ENCODE data around the gene MYO1D. TPM values are rescaled to one million over a fixed set of nuclear protein-coding genes. Genes with fewer than 3 reads are reported as not detected.

Gene MYO1D
- polyA plus RNA-seq, 4 donors: 62.9 to 80.1 (median 73.6) TPM

DNA sequence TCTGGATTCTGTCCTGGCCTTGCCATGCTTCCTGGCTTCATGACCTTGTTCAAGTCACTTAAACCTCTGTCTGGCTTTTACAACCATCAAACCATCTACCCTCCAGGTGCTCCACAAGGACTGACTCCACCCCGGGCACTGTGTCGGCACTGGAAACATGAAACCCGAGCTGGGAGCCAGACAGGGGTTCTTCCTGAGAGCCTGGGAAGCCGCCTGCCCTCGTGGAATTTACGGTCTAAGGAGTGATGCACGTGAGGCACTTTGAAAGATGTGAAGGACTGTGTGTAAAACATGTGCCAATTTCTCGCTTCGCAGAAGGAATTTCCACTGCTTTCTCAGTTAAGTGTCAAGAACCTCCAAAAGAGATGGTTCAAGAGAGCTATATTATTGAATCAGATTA is 378.5 kb downstream of the MYO1D start:
- Histone ChIP-seq H3K36me3 (ENCODE audit: control insufficient read depth in 3 of 3, insufficient read depth in 2 of 3, low read depth in 1 of 3, low read length in 3 of 3) (peaks cover 0 to 56% (median 0%) of the 10 kb centered on the region in 3 donors), H3K9me3 (ENCODE audit: control insufficient read depth in 2 of 2, insufficient read depth in 1 of 2, low read depth in 1 of 2, low read length in 1 of 2) (no peaks in the 10 kb centered on the region), H3K27ac (ENCODE audit: low read depth in 1 of 3, low read length in 2 of 3) (no peak overlapping the region), H3K27me3 (ENCODE audit: control insufficient read depth in 3 of 3, insufficient read depth in 3 of 3, low read length in 3 of 3) (no peaks in the 10 kb centered on the region), H3K4me1 (ENCODE audit: control insufficient read depth in 3 of 3, insufficient read depth in 2 of 3, low read depth in 1 of 3, low read length in 2 of 3) (no peaks in the 10 kb centered on the region), H3K4me3 (ENCODE audit: low read depth in 1 of 3, low read length in 3 of 3) (no peak overlapping the region)
- 82 to 83% (median 82%) methylated on average over 9 of the region's 9 CpGs for WGBS, 3 donors
- no peak for DNase-seq
- no peak for FAIRE-seq

- Histone ChIP-seq H3K4me1 (ENCODE audit: control insufficient read depth in 3 of 3, insufficient read depth in 2 of 3, low read depth in 1 of 3, low read length in 2 of 3) (no peaks in the 10 kb centered on the region), H3K4me3 (ENCODE audit: low read depth in 1 of 3, low read length in 3 of 3) (no peak overlapping the region), H3K27ac (ENCODE audit: low read depth in 1 of 3, low read length in 2 of 3) (no peak overlapping the region), H3K9me3 (ENCODE audit: control insufficient read depth in 2 of 2, insufficient read depth in 1 of 2, low read depth in 1 of 2, low read length in 1 of 2) (no peaks in the 10 kb centered on the region), H3K27me3 (ENCODE audit: control insufficient read depth in 3 of 3, insufficient read depth in 3 of 3, low read length in 3 of 3) (no peaks in the 10 kb centered on the region), H3K36me3 (ENCODE audit: control insufficient read depth in 3 of 3, insufficient read depth in 2 of 3, low read depth in 1 of 3, low read length in 3 of 3) (peaks cover 0 to 59% (median 0%) of the 10 kb centered on the region in 3 donors)
- no peak for DNase-seq
- WGBS, 3 donors: 85 to 90% (median 88%) methylated on average over 18 of the region's 18 CpGs
- FAIRE-seq: no peak
These were observed 379.3 kb downstream of the MYO1D start for GRCh38 chr17:32497431-32498205.

DNA sequence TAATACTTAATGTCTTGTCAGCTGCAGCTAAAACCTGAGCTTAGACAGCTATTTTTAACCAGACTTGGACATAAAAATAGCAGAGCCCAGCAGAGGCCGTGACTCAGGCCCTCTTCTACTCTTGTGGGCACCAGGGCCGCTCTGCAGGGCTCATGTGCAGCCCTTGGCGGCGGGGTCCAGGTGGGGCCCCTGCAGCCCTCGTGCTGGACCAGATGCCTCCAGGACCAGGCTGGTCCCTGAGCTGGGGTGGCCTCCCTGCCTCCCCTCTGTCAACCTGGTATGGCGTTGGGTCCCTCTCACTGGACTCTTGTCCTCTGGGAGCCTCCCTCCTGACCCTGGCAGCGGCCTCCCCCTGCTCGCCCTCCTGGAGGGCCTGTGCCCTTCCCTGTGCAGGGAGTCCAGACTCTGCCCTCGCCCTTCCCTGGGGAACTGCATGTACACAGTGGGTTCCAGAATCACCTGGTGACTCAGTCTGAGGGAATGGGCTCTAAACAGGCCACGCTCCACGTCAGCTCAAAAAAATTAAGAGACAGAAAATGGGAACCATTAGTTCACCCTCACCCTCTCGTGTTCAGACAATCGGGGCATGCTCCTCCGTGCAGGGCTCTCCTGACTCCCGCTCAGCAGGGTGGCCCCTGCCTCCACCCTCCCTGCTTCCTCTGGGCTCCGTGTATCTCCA is 380.4 kb downstream of the MYO1D start:
- FAIRE-seq (no peak), DNase-seq (no peak)
- Histone ChIP-seq H3K27ac (ENCODE audit: low read depth in 1 of 3, low read length in 2 of 3) (no peak overlapping the region), H3K4me3 (ENCODE audit: low read depth in 1 of 3, low read length in 3 of 3) (no peak overlapping the region), H3K27me3 (ENCODE audit: control insufficient read depth in 3 of 3, insufficient read depth in 3 of 3, low read length in 3 of 3) (no peaks in the 10 kb centered on the region), H3K4me1 (ENCODE audit: control insufficient read depth in 3 of 3, insufficient read depth in 2 of 3, low read depth in 1 of 3, low read length in 2 of 3) (no peaks in the 10 kb centered on the region), H3K9me3 (ENCODE audit: control insufficient read depth in 2 of 2, insufficient read depth in 1 of 2, low read depth in 1 of 2, low read length in 1 of 2) (no peaks in the 10 kb centered on the region), H3K36me3 (ENCODE audit: control insufficient read depth in 3 of 3, insufficient read depth in 2 of 3, low read depth in 1 of 3, low read length in 3 of 3) (peaks cover 0 to 63% (median 0%) of the 10 kb centered on the region in 3 donors)
- 84 to 87% (median 86%) methylated on average over 16 of the region's 16 CpGs for whole genome bisulfite sequencing, 3 donors

DNA sequence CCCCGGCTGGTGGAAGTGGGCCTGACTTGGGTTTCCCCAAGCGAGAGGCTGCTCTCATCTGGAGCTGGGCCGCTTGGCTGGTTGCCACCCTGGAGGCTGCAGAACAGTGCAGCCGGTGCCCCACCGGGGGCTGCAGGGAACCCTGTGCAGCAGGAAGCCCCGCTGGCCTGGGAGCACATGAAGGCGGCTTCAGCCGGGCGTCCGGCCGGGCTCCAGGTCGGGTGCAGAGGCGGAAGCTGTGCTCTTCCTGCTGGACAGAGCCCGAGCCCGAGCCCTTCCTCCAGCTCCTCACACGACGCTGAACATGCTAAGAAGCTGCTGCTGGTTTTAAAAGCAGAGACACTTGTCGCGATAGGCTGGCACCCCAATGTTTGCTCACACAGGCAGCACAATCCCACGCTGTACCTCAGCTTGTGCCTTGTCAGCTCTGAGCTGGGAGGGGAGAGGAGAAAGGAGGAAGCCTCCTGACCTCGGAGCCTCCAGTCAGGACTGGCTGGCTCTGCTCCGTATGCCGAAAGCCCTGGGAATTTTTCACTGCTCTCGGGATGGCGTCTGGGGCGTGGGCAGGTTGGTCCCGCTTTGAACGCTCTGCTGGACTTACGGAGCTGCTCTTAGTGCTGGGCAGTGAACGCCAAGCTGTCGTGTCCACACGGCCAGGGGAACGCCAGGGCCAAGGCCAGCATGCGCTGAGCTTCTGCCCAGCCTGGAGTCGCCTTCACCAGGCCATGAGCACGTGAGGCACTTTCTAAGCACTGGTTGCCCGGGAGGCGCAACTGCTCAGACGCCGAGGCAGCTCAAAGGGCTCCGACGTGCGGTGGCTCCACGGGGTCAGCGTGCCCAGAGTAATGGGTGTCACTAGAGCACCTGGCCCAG is 381.3 kb downstream of the MYO1D start:
- whole genome bisulfite sequencing, 3 donors: 66 to 90% (median 82%) methylated on average over 45 of the region's 45 CpGs
- no peaks in the 10 kb centered on the region for H3K9me3 ChIP-seq (ENCODE audit: control insufficient read depth in 2 of 2, insufficient read depth in 1 of 2, low read depth in 1 of 2, low read length in 1 of 2)
- peaks cover 0 to 63% (median 0%) of the 10 kb centered on the region in 3 donors for H3K36me3 ChIP-seq (ENCODE audit: control insufficient read depth in 3 of 3, insufficient read depth in 2 of 3, low read depth in 1 of 3, low read length in 3 of 3)
- H3K27ac ChIP-seq (ENCODE audit: low read depth in 1 of 3, low read length in 2 of 3): no peak overlapping the region
- H3K4me1 ChIP-seq (ENCODE audit: control insufficient read depth in 3 of 3, insufficient read depth in 2 of 3, low read depth in 1 of 3, low read length in 2 of 3): no peaks in the 10 kb centered on the region
- no peaks in the 10 kb centered on the region for H3K27me3 ChIP-seq (ENCODE audit: control insufficient read depth in 3 of 3, insufficient read depth in 3 of 3, low read length in 3 of 3)
- no peak for DNase-seq
- no peak overlapping the region for H3K4me3 ChIP-seq (ENCODE audit: low read depth in 1 of 3, low read length in 3 of 3)
- no peak for FAIRE-seq

DNA sequence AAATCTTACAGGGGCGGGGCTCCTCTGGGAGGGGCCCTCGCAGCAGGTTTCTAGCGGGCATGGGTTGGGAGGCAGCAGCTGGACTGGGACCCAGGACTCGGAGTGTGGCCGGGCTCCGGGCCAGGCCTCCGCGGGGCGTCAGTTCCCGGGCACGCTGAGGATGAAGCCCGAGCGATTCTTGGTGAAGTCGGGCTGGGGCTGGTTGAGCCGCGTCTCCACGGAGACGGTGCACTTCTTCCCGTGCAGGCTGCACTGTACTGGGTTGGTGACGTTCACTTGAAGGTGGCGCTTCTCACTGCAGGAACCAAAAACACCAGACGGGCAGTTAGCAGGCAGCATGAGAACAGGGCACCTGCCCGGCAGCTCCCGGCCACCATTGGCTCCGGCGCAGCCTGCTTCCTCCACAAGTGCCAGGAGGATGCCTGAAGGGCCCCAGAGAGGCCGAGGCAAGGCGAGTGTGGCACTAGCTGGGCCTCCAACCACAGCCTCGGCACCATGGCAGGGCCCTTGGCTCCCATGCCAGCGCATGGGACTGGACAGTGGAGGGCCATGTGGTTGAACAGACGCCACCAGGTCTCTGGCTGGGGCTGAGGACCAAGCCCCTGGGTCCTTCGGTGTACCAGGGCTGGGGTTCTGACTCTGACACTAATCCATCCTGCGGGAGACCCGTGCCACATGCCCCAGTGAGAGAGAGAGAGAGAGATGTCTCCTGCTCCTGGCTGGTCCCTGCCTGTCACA is 382.1 kb downstream of the MYO1D start:
- Histone ChIP-seq H3K36me3 (ENCODE audit: control insufficient read depth in 3 of 3, insufficient read depth in 2 of 3, low read depth in 1 of 3, low read length in 3 of 3) (peaks cover 0 to 64% (median 0%) of the 10 kb centered on the region in 3 donors), H3K4me1 (ENCODE audit: control insufficient read depth in 3 of 3, insufficient read depth in 2 of 3, low read depth in 1 of 3, low read length in 2 of 3) (no peaks in the 10 kb centered on the region), H3K9me3 (ENCODE audit: control insufficient read depth in 2 of 2, insufficient read depth in 1 of 2, low read depth in 1 of 2, low read length in 1 of 2) (no peaks in the 10 kb centered on the region), H3K27me3 (ENCODE audit: control insufficient read depth in 3 of 3, insufficient read depth in 3 of 3, low read length in 3 of 3) (no peaks in the 10 kb centered on the region), H3K27ac (ENCODE audit: low read depth in 1 of 3, low read length in 2 of 3) (no peak overlapping the region), H3K4me3 (ENCODE audit: low read depth in 1 of 3, low read length in 3 of 3) (no peak overlapping the region)
- no peak for DNase-seq
- no peak for FAIRE-seq
- 89 to 93% (median 91%) methylated on average over 33 to 34 of the region's 34 CpGs for WGBS, 3 donors

GRCh38 chr17:32493976-32494513 is 382.9 kb downstream of the MYO1D start:
- Histone ChIP-seq H3K27ac (ENCODE audit: low read depth in 1 of 3, low read length in 2 of 3) (no peak overlapping the region), H3K4me3 (ENCODE audit: low read depth in 1 of 3, low read length in 3 of 3) (no peak overlapping the region)
- 92 to 95% (median 93%) methylated on average over 11 of the region's 11 CpGs for WGBS, 3 donors

DNA sequence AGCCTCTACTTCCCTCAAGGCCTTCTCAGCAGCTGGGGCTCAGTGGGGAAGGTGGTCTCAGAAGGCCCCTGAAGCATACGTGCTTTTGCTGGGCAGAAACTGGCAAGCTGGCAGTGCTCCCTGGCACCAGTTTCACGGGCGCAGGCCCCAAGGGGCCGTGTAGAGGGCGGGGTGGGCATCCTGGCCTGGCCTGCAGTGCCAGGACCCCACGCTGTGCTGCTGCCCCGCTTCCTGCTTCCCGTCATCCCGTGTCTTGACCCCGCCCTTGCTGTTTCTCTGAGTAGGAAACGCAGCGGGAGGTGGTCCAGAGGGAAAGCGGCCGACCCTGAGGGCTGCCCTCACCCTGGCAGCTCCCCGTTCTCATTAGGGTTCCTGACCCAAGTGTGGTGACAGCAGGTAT is 383.4 kb downstream of the MYO1D start:
- DNase-seq (no peak), FAIRE-seq (no peak)
- Histone ChIP-seq H3K27me3 (ENCODE audit: control insufficient read depth in 3 of 3, insufficient read depth in 3 of 3, low read length in 3 of 3) (no peaks in the 10 kb centered on the region), H3K27ac (ENCODE audit: low read depth in 1 of 3, low read length in 2 of 3) (no peak overlapping the region), H3K36me3 (ENCODE audit: control insufficient read depth in 3 of 3, insufficient read depth in 2 of 3, low read depth in 1 of 3, low read length in 3 of 3) (peaks cover 0 to 73% (median 0%) of the 10 kb centered on the region in 3 donors), H3K4me3 (ENCODE audit: low read depth in 1 of 3, low read length in 3 of 3) (no peak overlapping the region), H3K4me1 (ENCODE audit: control insufficient read depth in 3 of 3, insufficient read depth in 2 of 3, low read depth in 1 of 3, low read length in 2 of 3) (no peaks in the 10 kb centered on the region), H3K9me3 (ENCODE audit: control insufficient read depth in 2 of 2, insufficient read depth in 1 of 2, low read depth in 1 of 2, low read length in 1 of 2) (no peaks in the 10 kb centered on the region)
- WGBS, 3 donors: 89 to 94% (median 89%) methylated on average over 15 of the region's 15 CpGs

More at GRCh38 chr17:32493976-32494513, 382.9 kb downstream of the MYO1D start:
- Histone ChIP-seq H3K9me3 (ENCODE audit: control insufficient read depth in 2 of 2, insufficient read depth in 1 of 2, low read depth in 1 of 2, low read length in 1 of 2) (no peaks in the 10 kb centered on the region), H3K36me3 (ENCODE audit: control insufficient read depth in 3 of 3, insufficient read depth in 2 of 3, low read depth in 1 of 3, low read length in 3 of 3) (peaks cover 0 to 69% (median 0%) of the 10 kb centered on the region in 3 donors), H3K27me3 (ENCODE audit: control insufficient read depth in 3 of 3, insufficient read depth in 3 of 3, low read length in 3 of 3) (no peaks in the 10 kb centered on the region), H3K4me1 (ENCODE audit: control insufficient read depth in 3 of 3, insufficient read depth in 2 of 3, low read depth in 1 of 3, low read length in 2 of 3) (no peaks in the 10 kb centered on the region)
- no peak for FAIRE-seq
- DNase-seq: no peak

All from small intestine (tissue), 7 donors.